H1 (cell line): ENCODE data around the gene WASL.

ENCODE experiments used
- EZH2 ChIP-seq: fragments of 200-600 bp; sonication (generic); IDR thresholded peaks from 2 replicates; pipeline ENCODE4 v1.7.1; 2012; ENCODE audit warnings: low read depth, mild to moderate bottlenecking, moderate library complexity, low read length, inconsistent platforms; ENCODE audit not compliant: severe bottlenecking
- JUND ChIP-seq: IDR thresholded peaks from 2 replicates; pipeline ENCODE4 v1.6.1; 2011; ENCODE audit warnings: mild to moderate bottlenecking, improper control_type of control experiment, low read length
- KDM1A ChIP-seq: fragments of 200-600, 300-600 bp; sonication (generic); IDR thresholded peaks from 2 replicates; pipeline ENCODE4 v1.7.1; 2016; ENCODE audit warnings: mild to moderate bottlenecking, low read length, borderline replicate concordance
- POLR2AphosphoS5 ChIP-seq: IDR thresholded peaks from 2 replicates; pipeline ENCODE4 v1.6.1; 2011; ENCODE audit warnings: low read depth, low read length
- TAF1 ChIP-seq: IDR thresholded peaks from 2 replicates; pipeline ENCODE4 v1.6.1; 2011; ENCODE audit warnings: mild to moderate bottlenecking, low read depth, low read length
- TBP ChIP-seq: IDR thresholded peaks from 2 replicates; pipeline ENCODE4 v1.6.1; 2011; ENCODE audit warnings: low read depth, low read length, improper control_type of control experiment
- TF ChIP-seq, protein P1 (sequence below), 3 experiments: IDR thresholded peaks; 1 replicate in 2 of 3; 2 replicates in 1 of 3; pipeline versions ENCODE4 v1.5.1 to v1.6.1; 2011; ENCODE audit warnings: low read length in 3 of 3, mild to moderate bottlenecking in 3 of 3, inconsistent platforms in 2 of 3, low read depth in 1 of 3, moderate library complexity in 1 of 3; ENCODE audit not compliant: insufficient read depth in 1 of 3; ENCODE audit errors: control extremely low read depth in 1 of 3
- TF ChIP-seq, protein P2 (sequence below): IDR thresholded peaks from 2 replicates; pipeline ENCODE4 v1.6.1; 2011; ENCODE audit warnings: low read depth, mild to moderate bottlenecking, low read length; ENCODE audit not compliant: insufficient read depth
- TF ChIP-seq, protein P3 (sequence below): IDR thresholded peaks from 2 replicates; pipeline ENCODE4 v1.6.1; 2012; ENCODE audit warnings: inconsistent platforms

DNA sequence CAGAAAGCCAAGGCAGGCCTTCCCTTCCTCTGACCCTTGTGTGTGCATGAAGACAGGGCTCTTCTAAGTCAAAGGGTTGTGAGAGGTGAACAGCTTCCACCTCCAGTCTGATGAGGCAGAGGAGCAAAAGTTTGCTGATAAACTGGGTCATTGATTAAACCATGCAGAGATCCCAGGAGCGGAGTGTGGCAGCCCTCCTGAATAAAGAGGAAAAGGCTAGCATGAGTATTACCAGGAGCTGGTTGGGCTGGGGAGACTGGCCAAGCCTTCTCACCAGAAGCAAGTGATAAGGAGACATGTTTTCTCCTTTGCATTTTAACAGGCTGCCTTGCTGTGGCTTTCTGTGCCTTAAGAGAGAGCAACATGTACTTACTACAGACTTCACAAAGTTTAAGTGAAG lies 82.9 kb downstream of the WASL start:
- TF ChIP-seq EZH2: no peak
- TF ChIP-seq, protein P1, sequence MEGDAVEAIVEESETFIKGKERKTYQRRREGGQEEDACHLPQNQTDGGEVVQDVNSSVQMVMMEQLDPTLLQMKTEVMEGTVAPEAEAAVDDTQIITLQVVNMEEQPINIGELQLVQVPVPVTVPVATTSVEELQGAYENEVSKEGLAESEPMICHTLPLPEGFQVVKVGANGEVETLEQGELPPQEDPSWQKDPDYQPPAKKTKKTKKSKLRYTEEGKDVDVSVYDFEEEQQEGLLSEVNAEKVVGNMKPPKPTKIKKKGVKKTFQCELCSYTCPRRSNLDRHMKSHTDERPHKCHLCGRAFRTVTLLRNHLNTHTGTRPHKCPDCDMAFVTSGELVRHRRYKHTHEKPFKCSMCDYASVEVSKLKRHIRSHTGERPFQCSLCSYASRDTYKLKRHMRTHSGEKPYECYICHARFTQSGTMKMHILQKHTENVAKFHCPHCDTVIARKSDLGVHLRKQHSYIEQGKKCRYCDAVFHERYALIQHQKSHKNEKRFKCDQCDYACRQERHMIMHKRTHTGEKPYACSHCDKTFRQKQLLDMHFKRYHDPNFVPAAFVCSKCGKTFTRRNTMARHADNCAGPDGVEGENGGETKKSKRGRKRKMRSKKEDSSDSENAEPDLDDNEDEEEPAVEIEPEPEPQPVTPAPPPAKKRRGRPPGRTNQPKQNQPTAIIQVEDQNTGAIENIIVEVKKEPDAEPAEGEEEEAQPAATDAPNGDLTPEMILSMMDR (IDR thresholded peaks at IDR 0.05; ENCODE audit: control extremely low read depth in 1 of 3, insufficient read depth in 1 of 3, low read depth in 1 of 3, low read length in 3 of 3): no peak
- TF ChIP-seq JUND: no peak
- TF ChIP-seq KDM1A: no peak
- no peak for TF ChIP-seq TAF1
- TF ChIP-seq POLR2AphosphoS5: no peak
- TF ChIP-seq, protein P2, sequence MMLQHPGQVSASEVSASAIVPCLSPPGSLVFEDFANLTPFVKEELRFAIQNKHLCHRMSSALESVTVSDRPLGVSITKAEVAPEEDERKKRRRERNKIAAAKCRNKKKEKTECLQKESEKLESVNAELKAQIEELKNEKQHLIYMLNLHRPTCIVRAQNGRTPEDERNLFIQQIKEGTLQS: no peak
- TF ChIP-seq, protein P3, sequence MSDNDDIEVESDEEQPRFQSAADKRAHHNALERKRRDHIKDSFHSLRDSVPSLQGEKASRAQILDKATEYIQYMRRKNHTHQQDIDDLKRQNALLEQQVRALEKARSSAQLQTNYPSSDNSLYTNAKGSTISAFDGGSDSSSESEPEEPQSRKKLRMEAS: no peak
- no peak for TF ChIP-seq TBP
